Esophagus muscularis mucosa (tissue), 4 donors: ENCODE measurements around the gene MIPOL1.
"Not testable (repeated sequence)": the region's sequence is repeated elsewhere in the genome, so short reads cannot be mapped to it uniquely, and the experiment has no call there.

Experiments used
- EP300 ChIP-seq: sonication (generic); formaldehyde crosslinking; IDR thresholded peaks from one replicate; pipeline ENCODE4 v1.6.1; 2017; ENCODE audit warnings: antibody characterized with exemption
- POLR2A ChIP-seq: fragments of 450-650 bp; IDR thresholded peaks from one replicate; pipeline ENCODE4 v1.6.1; 2017; ENCODE audit warnings: antibody characterized with exemption, moderate library complexity, mild to moderate bottlenecking, low read depth
- POLR2AphosphoS5 ChIP-seq, 2 donors: sonication (generic); formaldehyde crosslinking; IDR thresholded peaks; one replicate each; pipeline ENCODE4 v1.6.1; 2017; ENCODE audit warnings: antibody characterized with exemption in 2 of 2
- TF ChIP-seq, protein P1 (sequence below), 3 experiments: fragments of 200-600 bp in 2 of 3; fragments of 450-650 bp in 1 of 3; sonication (generic) in 2 of 3; IDR thresholded peaks; one replicate each; pipeline ENCODE4 v1.5.1; 2017 to 2019; ENCODE audit warnings: antibody characterized with exemption in 3 of 3, mild to moderate bottlenecking in 2 of 3, moderate library complexity in 1 of 3

DNA sequence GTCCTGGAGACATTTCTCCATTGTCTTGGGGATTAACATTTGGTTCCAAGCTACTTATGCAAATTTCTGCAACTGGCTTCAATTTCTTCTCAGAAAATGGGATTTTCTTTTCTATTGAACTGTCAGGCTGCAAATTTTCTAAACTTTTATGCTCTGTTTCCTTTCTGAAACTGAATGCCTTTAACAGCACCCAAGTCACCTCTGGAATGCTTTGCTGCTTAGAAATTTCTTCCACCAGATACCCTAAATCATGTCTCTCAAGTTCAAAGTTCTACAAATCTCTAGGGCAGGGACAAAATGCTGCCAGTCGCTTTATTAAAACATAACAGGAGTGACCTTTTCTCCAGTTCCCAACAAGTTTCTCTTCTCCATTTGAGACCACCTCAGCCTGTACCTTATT lies 264.7 kb downstream of the MIPOL1 start:
- TF ChIP-seq, protein P1, sequence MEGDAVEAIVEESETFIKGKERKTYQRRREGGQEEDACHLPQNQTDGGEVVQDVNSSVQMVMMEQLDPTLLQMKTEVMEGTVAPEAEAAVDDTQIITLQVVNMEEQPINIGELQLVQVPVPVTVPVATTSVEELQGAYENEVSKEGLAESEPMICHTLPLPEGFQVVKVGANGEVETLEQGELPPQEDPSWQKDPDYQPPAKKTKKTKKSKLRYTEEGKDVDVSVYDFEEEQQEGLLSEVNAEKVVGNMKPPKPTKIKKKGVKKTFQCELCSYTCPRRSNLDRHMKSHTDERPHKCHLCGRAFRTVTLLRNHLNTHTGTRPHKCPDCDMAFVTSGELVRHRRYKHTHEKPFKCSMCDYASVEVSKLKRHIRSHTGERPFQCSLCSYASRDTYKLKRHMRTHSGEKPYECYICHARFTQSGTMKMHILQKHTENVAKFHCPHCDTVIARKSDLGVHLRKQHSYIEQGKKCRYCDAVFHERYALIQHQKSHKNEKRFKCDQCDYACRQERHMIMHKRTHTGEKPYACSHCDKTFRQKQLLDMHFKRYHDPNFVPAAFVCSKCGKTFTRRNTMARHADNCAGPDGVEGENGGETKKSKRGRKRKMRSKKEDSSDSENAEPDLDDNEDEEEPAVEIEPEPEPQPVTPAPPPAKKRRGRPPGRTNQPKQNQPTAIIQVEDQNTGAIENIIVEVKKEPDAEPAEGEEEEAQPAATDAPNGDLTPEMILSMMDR (IDR thresholded peaks at IDR 0.05), result not testable (repeated sequence)
- TF ChIP-seq POLR2A; POLR2AphosphoS5 (IDR thresholded peaks at IDR 0.05); EP300: not testable (repeated sequence)
